SHP77 treated with DMSO at 0.1 percent for 48 hours (cell line): ENCODE data around the gene ANKMY1.
"Not testable (repeated sequence)": the region's sequence is repeated elsewhere in the genome, so short reads cannot be mapped to it uniquely, and the experiment has no call there.

Source experiments
- DNase-seq: peaks from one replicate; lab custom pipeline; 2025; lab: John Stamatoyannopoulos, UW

ANKMY1 gene

DNA sequence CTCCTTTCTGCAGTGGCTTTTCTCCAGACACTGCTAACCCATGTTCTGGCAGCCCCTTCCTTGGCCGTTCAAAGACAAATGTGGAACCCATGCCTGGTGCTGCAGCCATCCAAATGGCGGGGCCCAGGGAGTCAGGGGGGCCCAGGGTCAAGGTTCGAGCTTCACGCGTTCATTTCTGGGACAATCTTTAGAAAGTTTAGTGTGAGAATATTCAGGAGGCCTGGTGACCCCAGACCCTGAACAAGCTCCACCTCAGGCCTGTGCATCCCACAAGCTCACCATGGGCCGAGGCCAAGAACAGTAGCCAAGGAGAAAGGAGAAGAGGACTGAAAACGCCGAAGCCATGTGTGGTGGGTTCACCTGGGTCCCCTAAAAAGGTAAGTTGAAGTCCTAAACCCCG lies 54.4 kb downstream of the ANKMY1 start:
- no peak for DNase-seq

- DNase-seq, result no peak
These were observed 55.2 kb downstream of the ANKMY1 start for GRCh38 chr2:240502430-240503121.

- DNase-seq, result no peak
These were observed 55.7 kb downstream of the ANKMY1 start for GRCh38 chr2:240502059-240502429.

GRCh38 chr2:240501531-240501991 lies 56.2 kb downstream of the ANKMY1 start:
- no peak for DNase-seq

- no peak for DNase-seq
These were observed 57.0 kb downstream of the ANKMY1 start for GRCh38 chr2:240500561-240501423.

DNA sequence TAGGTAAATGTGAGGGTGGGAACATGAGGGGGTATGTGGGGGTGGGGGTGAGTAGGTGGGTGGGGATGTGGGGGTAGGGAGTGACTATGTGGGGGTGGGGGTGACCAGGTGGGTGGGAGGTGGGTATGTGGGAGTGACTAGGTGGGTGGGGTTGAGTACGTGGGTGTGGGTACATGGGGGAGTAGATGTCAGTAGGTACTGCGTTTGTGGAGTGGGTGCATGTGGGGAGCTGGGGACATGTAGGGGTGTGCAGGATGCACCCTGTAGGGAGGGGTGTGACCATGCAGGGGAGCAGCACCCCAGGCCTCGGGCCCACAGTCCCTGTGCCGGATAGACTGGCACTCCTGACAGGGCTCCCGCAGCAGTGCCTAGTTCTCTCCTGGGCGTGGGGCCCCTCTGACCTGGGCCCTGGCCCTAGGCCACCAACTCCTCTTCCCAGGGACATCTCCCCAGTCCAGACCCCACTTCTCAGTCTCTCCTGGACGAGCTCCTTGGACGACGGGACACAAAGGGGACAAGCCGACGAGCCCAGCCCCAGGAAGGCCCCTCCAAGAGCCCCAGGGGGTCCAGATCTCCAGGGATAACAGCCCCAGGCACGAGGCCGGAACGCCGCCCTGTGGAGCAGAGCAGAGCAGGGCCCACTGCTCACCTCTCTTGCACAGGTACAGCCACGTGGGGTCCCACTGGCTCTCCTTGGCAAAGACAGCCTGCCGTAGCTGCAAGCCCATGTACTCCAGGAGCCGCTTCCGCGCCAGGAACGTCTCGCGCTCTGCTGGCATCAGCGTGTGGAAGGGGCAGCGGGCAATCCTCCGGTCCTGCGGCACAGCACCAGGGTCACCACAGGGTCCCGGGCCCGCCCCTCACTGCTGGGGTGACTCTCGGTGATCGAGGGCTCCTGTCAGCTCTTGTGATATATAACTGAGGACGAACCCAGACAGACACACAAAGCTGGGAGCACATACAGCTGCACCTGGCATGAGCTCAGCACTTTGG lies 58.2 kb downstream of the ANKMY1 start:
- no peak for DNase-seq

DNA sequence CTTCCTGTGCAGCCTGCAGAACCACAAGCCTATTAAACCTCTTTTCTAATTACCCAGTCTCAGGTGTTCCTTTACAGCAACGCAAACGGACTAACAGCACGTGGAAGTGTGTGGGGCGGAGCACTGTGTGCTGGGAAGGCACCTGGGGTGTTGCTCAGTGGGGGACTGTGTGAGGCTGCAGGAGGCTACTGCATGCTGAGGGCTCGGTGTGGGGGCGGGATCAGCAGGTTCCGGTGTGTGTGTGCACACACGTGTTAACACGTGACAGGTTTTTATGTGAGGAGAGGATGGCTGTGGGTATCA lies 58.9 kb downstream of the ANKMY1 start:
- no peak for DNase-seq

GRCh38 chr2:240498171-240498957 lies 59.4 kb downstream of the ANKMY1 start:
- no peak for DNase-seq

- not testable (repeated sequence) for DNase-seq
These were observed 60.7 kb downstream of the ANKMY1 start for GRCh38 chr2:240497082-240497481.

DNA sequence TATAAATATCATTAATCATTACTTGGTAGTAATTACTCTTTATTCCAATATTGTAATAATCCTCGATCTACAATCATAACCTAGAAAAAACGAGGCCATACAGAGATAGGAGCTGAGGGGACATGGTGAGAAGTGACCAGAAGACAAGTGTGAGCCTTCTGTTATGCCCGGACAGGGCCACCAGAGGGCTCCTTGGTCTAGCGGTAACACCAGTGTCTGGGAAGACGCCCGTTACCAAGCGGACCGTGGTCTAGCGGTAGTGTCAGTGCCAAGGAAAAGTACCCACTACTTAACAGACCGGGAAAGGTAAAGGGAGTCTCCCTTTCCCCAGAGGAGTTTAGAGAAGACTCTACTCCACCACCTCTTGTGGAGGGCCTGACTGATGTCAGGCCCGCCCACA lies 62.8 kb downstream of the ANKMY1 start:
- DNase-seq, result peak; percentile 1

- DNase-seq, result no peak
These were observed 63.5 kb downstream of the ANKMY1 start for GRCh38 chr2:240494194-240494793.

DNA sequence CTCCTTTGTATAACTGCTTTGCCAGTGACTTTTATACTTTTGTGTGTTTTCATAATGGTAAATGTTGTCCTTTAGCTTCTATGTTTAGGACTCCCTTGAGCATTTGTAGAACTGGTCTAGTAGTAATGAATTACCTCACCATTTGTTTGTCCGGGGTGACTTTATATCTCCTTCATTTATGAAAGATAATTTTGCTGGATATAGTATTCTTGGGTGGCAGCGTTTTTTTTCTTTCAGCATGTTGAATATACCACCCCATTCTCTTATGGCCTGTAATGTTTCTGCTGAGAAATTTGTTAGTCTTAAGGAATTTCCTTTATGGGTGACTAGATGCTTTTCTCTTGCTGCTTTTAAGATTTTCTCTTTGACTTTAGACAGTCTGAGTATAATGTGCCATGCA lies 66.3 kb downstream of the ANKMY1 start:
- DNase-seq, result no peak

DNA sequence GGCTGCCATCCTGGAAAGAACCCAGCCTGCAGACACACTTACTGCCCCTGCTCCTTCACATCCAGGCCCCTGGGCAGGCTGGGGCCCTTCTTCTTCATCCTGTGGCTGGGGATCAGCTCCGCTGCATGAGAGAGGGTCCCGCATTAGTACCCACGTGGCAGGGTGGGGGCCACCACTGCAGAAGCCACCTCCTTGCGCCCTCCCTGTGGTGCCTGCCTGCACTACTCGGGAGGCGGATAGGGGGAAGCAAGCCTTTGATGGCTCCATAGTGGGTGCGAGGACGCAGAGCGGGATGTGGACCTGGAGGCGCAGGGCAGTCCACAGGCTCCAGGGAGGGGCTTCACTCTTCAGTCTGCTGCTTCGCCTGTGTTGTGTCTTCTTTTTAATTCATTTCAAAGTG lies 75.6 kb downstream of the ANKMY1 start:
- DNase-seq, result no peak

GRCh38 chr2:240481720-240482119 lies 76.1 kb downstream of the ANKMY1 start:
- no peak for DNase-seq

- DNase-seq, result no peak
These were observed 76.8 kb downstream of the ANKMY1 start for GRCh38 chr2:240480834-240481623.

- DNase-seq, result no peak
These were observed 78.7 kb downstream of the ANKMY1 start for GRCh38 chr2:240479111-240479501.

GRCh38 chr2:240478346-240479110 lies 79.3 kb downstream of the ANKMY1 start:
- no peak for DNase-seq

- no peak for DNase-seq
These were observed 79.9 kb downstream of the ANKMY1 start for GRCh38 chr2:240477916-240478315.

DNA sequence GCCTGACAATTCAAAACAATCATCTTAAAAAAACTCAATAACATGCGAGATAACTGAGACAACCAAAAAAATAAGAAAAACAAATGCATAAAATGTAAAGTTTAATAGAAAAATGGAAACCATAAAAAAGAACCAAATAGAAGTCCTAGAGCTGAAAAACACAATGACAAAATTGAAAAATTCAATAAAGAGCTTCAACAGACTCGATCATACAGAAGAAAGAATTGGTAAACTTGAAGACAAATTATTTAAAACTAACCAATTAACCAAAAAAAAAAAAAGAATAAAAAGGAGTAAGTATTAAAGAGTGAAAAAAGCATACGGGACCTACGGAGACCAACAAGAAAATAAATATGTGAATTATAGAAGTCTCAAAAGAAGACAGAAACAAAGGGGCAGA lies 84.6 kb downstream of the ANKMY1 start:
- DNase-seq, result no peak
